WI38 (cell line): ENCODE data around the gene NFYA.

Experiments used
- H3K4me3 ChIP-seq: 2 replicates; pipeline ENCODE4 v1.5.1; 2011; ENCODE audit warnings: low read depth, mild to moderate bottlenecking, control low read depth, low read length
- CTCF ChIP-seq: IDR thresholded peaks from 2 replicates; pipeline ENCODE4 v1.5.1; 2012; ENCODE audit warnings: low read depth, mild to moderate bottlenecking, control low read depth, low read length

The NFYA gene

DNA sequence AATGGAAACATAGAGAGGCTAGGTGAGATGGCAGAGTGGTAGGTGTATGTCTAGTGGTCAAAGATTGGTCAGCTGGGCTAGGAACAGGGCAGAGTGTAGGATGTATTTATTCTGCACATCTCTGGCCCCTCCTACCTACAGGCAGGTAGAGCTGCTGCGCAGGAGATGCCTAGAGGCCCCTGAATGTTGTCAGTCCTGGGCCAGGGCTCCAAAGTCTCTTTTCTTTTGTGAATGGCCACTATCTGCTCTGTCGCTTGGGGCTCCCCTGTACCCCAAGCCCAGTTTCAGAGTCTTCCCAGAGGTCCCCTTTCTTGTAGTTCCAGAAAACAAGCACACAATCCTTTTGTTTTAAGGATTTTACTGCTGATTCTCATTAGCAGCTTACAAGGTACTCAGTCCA lies 25.5 kb upstream of the NFYA start:
- no peak for TF ChIP-seq CTCF
- H3K4me3 ChIP-seq: no peak overlapping the region

GRCh38 chr6:41047745-41048732 lies 24.7 kb upstream of the NFYA start:
- no peak for TF ChIP-seq CTCF
- H3K4me3 ChIP-seq: no peak overlapping the region

DNA sequence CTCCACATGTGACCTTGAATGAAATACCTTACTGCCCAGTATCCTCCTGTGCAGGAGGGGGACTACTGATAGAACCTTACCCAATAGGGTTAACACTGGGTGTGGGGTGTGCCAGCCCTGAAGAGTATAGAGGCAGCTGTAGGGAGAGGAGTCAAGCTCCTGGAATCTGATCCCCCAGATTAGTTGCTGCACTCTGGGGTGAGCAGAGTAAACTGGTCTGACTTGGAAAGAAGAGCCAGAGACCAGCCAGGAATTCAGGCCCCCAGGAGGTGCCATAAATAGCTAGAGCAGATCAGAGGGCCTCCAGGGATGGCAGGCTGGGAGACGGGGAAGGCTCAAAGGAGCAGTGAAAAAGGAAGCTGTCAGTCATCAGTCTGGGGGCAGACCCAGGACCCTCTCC lies 23.3 kb upstream of the NFYA start:
- no peak overlapping the region for H3K4me3 ChIP-seq
- TF ChIP-seq CTCF: no peak

- H3K4me3 ChIP-seq: no peak overlapping the region
- no peak for TF ChIP-seq CTCF
Measured at GRCh38 chr6:41049955-41050354, 22.8 kb upstream of the NFYA start.

DNA sequence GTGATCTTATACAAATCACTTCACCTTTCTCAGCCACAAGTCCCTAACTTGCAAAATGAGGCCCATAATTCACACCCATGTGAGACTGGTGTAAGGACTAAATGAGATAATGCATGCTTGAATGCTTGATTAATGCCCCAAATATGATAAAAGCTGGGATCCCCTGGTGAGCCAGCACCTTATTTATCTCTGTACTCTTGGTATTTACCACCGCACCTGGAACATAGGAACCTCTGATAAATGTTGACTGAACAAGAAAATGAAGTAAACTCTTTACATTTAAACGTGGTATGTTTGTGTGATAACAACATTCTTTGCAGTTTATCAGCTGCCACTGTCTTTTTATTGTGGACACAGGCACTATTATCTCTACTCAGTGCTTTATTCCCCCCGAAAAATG lies 22.2 kb upstream of the NFYA start:
- TF ChIP-seq CTCF: no peak
- no peak overlapping the region for H3K4me3 ChIP-seq

GRCh38 chr6:41051873-41052272 lies 20.9 kb upstream of the NFYA start:
- no peak overlapping the region for H3K4me3 ChIP-seq
- no peak for TF ChIP-seq CTCF

- H3K4me3 ChIP-seq: no peak within 1 kb of the TSS
- TF ChIP-seq CTCF: no peak
Measured at GRCh38 chr6:41053041-41053440, 19.7 kb upstream of the NFYA start, which contains the start of gene APOBEC2. Gene APOBEC2, plus strand, starts transcription at chr6:41053202. Its CDS starts 146 bp downstream, at chr6:41053348.
